Left renal pelvis (tissue), 4 donors: ENCODE results near the gene PPP4R1. TPM values are rescaled to one million over a fixed set of nuclear protein-coding genes. Genes with fewer than 3 reads are reported as not detected.

Source experiments
- DNase-seq, 4 donors: peaks; one replicate each; pipeline ENCODE4 v3.0.0-alpha.2; 2013; ENCODE audit warnings: low read depth in 4 of 4, low spot score in 3 of 4
- polyA plus RNA-seq, 4 donors: library from polyadenylated mRNA; unstranded; fragments of 120-200 nt; gene quantifications; one replicate each; pipeline ENCODE4 v1.2.1, GENCODE V29; 2013; ENCODE audit not compliant: insufficient read length in 4 of 4

Gene PPP4R1
- polyA plus RNA-seq, 4 donors: 82.0 to 98.0 (median 93.1) TPM

GRCh38 chr18:9557250-9557943, 57.0 kb downstream of the PPP4R1 start:
- no peak for DNase-seq

- no peak for DNase-seq
Measured at GRCh38 chr18:9552616-9553015, 61.7 kb downstream of the PPP4R1 start.

GRCh38 chr18:9552191-9552590, 62.2 kb downstream of the PPP4R1 start:
- DNase-seq: no peak

GRCh38 chr18:9550429-9550828, 63.9 kb downstream of the PPP4R1 start:
- no peak for DNase-seq

GRCh38 chr18:9549405-9549804, 65.0 kb downstream of the PPP4R1 start:
- DNase-seq: no peak

- DNase-seq: no peak
Measured at GRCh38 chr18:9547782-9548181, 66.6 kb downstream of the PPP4R1 start.

GRCh38 chr18:9546468-9546867, 67.9 kb downstream of the PPP4R1 start:
- DNase-seq: no peak

- DNase-seq: no peak
Measured at GRCh38 chr18:9545029-9545428, 69.3 kb downstream of the PPP4R1 start.

- DNase-seq: no peak
Measured at GRCh38 chr18:9542924-9543323, 71.4 kb downstream of the PPP4R1 start.

- DNase-seq: no peak
Measured at GRCh38 chr18:9539938-9540337, 74.4 kb downstream of the PPP4R1 start.

- no peak for DNase-seq
Measured at GRCh38 chr18:9539283-9539682, 75.1 kb downstream of the PPP4R1 start.

- DNase-seq: no peak
Measured at GRCh38 chr18:9537677-9538076, 76.7 kb downstream of the PPP4R1 start.

- no peak for DNase-seq
Measured at GRCh38 chr18:9536354-9537152, 77.8 kb downstream of the PPP4R1 start.

- no peak for DNase-seq
Measured at GRCh38 chr18:9535430-9535991, 78.8 kb downstream of the PPP4R1 start.

- DNase-seq: no peak
Measured at GRCh38 chr18:9534844-9535243, 79.5 kb downstream of the PPP4R1 start.

- DNase-seq: no peak
Measured at GRCh38 chr18:9531791-9532410, 82.5 kb downstream of the PPP4R1 start.

GRCh38 chr18:9530226-9531009, 83.9 kb downstream of the PPP4R1 start:
- no peak for DNase-seq

GRCh38 chr18:9526458-9526857, 87.9 kb downstream of the PPP4R1 start:
- no peak for DNase-seq

GRCh38 chr18:9522952-9523351, 91.4 kb downstream of the PPP4R1 start:
- DNase-seq: no peak

GRCh38 chr18:9521770-9522169, 92.6 kb downstream of the PPP4R1 start:
- no peak for DNase-seq

- no peak for DNase-seq
Measured at GRCh38 chr18:9520666-9521065, 93.7 kb downstream of the PPP4R1 start.
